DOHH2 (cell line): Measurements from ENCODE around the gene KCTD13.

ENCODE experiments used
- CTCF ChIP-seq: fragments of 200-600 bp; sonication (generic); IDR thresholded peaks from one replicate; pipeline ENCODE4 v1.5.1; 2014; ENCODE audit warnings: antibody characterized with exemption, mild to moderate bottlenecking, low read depth, low read length; ENCODE audit not compliant: poor library complexity, severe bottlenecking
- EZH2phosphoT487 ChIP-seq: fragments of 200-600 bp; sonication (generic); IDR thresholded peaks from 2 replicates; pipeline ENCODE4 v1.6.1; 2017; ENCODE audit warnings: borderline replicate concordance, mild to moderate bottlenecking, antibody characterized with exemption, low read length, moderate library complexity, mixed read lengths

DNA sequence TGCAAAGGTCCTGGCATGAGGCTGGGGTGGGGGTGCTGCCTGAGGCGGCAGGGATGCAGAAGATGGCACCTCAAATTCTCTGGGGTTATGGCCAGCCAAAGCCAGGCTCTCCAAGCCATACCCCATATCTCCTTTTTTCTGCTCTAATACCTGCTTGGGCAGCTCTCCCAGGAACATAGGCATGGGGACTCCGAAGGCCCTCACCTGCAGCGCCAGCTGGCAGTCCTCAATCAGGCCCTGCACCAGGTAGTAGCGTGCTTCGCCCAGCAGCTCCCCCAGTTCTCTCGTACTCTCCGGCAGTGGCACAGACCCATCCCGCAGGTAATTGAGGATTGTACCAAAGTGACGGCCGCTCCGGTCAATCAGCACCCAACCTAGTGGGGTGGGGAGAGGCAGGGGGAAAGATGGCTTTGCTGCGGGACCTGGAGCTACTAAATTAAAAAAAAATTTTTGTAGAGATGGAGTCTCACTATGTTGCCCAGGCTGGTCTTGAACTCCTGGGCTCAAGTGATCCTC lies 3.0 kb downstream of the KCTD13 start:
- TF ChIP-seq CTCF (no peak), EZH2phosphoT487 (no peak)
